Upper lobe of left lung (tissue), 6 donors: ENCODE measurements around the gene OTUD3. TPM values are rescaled to one million over a fixed set of nuclear protein-coding genes. Genes with fewer than 3 reads are reported as not detected.
A peak's percentile ranks its signal among the peaks of the same experiment; 100 is the strongest.

Experiments
- ATAC-seq, 2 donors: fragments of 200-7000 bp; cut with Tn5 transposase; one replicate each; pipeline ENCODE4 v1.9.1; 2022; ENCODE audit warnings: mild to moderate bottlenecking in 2 of 2, moderate library complexity in 2 of 2; ENCODE audit not compliant: low FRiP score in 2 of 2
- DNase-seq, 2 donors: peaks; one replicate each; pipeline ENCODE4 v3.0.0-alpha.2; 2019 to 2020
- H3K27ac ChIP-seq, 4 donors: fragments of 200-600 bp; sonication (generic); one replicate each; pipeline ENCODE4 v1.5.1; 2016 to 2019
- H3K27me3 ChIP-seq, 4 donors: fragments of 200-600 bp; sonication (generic); one replicate each; pipeline ENCODE4 v1.5.1; 2017 to 2019
- H3K36me3 ChIP-seq, 4 donors: fragments of 200-600 bp; sonication (generic); one replicate each; pipeline ENCODE4 v1.5.1; 2016 to 2019
- H3K4me1 ChIP-seq, 4 donors: fragments of 200-600 bp; sonication (generic); one replicate each; pipeline ENCODE4 v1.5.1; 2018 to 2019
- H3K4me3 ChIP-seq, 4 donors: fragments of 200-600 bp; sonication (generic); one replicate each; pipeline ENCODE4 v1.5.1; 2017 to 2019; ENCODE audit warnings: mild to moderate bottlenecking in 2 of 4, moderate library complexity in 1 of 4
- H3K9me3 ChIP-seq, 4 donors: fragments of 200-600 bp; sonication (generic); one replicate each; pipeline ENCODE4 v1.5.1; 2018 to 2019
- EP300 ChIP-seq, 4 donors: sonication (generic); formaldehyde crosslinking; IDR thresholded peaks; one replicate each; pipeline ENCODE4 v1.5.1; 2017; ENCODE audit warnings: antibody characterized with exemption in 4 of 4, control low read depth in 2 of 4
- POLR2A ChIP-seq, 4 donors: fragments of 450-650 bp; IDR thresholded peaks; one replicate each; pipeline ENCODE4 v1.5.1; 2016 to 2017; ENCODE audit warnings: antibody characterized with exemption in 4 of 4, mild to moderate bottlenecking in 2 of 4
- POLR2AphosphoS5 ChIP-seq, 2 donors: sonication (generic); formaldehyde crosslinking; IDR thresholded peaks; one replicate each; pipeline ENCODE4 v1.5.1; 2017; ENCODE audit warnings: antibody characterized with exemption in 2 of 2
- WGBS, 2 donors: methylation state at CpG; one replicate each; pipeline ENCODE4 v1.1.5; 2017 to 2018; 5-methylcytosine and 5-hydroxymethylcytosine counted together
- total RNA-seq, 6 donors: library from RNA; depleted of rRNA in 4 of 6; stranded (reverse); fragments of >200 nt in 4 of 6; gene quantifications; one replicate each; pipeline versions ENCODE4 v1.1.0 to v1.2.1, GENCODE V29; 2016 to 2021
- TF ChIP-seq, protein P1 (sequence below), 6 experiments: fragments of 450-650 bp in 4 of 6; fragments of 200-600 bp in 2 of 6; sonication (generic) in 2 of 6; IDR thresholded peaks; one replicate each; pipeline ENCODE4 v1.5.1; 2016 to 2019; ENCODE audit warnings: antibody characterized with exemption in 6 of 6
- donor health status: DM: no; HTN: no; CAD: no; lungs with moderate emphysema.
- donor health status: DM: no; HTN: yes; CAD: no; lungs with severe emphysema.

The OTUD3 gene, protein sequence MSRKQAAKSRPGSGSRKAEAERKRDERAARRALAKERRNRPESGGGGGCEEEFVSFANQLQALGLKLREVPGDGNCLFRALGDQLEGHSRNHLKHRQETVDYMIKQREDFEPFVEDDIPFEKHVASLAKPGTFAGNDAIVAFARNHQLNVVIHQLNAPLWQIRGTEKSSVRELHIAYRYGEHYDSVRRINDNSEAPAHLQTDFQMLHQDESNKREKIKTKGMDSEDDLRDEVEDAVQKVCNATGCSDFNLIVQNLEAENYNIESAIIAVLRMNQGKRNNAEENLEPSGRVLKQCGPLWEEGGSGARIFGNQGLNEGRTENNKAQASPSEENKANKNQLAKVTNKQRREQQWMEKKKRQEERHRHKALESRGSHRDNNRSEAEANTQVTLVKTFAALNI
- 1 to 10 TPM; 3.1 to 8.6 (median 6.9) TPM for total RNA-seq

DNA sequence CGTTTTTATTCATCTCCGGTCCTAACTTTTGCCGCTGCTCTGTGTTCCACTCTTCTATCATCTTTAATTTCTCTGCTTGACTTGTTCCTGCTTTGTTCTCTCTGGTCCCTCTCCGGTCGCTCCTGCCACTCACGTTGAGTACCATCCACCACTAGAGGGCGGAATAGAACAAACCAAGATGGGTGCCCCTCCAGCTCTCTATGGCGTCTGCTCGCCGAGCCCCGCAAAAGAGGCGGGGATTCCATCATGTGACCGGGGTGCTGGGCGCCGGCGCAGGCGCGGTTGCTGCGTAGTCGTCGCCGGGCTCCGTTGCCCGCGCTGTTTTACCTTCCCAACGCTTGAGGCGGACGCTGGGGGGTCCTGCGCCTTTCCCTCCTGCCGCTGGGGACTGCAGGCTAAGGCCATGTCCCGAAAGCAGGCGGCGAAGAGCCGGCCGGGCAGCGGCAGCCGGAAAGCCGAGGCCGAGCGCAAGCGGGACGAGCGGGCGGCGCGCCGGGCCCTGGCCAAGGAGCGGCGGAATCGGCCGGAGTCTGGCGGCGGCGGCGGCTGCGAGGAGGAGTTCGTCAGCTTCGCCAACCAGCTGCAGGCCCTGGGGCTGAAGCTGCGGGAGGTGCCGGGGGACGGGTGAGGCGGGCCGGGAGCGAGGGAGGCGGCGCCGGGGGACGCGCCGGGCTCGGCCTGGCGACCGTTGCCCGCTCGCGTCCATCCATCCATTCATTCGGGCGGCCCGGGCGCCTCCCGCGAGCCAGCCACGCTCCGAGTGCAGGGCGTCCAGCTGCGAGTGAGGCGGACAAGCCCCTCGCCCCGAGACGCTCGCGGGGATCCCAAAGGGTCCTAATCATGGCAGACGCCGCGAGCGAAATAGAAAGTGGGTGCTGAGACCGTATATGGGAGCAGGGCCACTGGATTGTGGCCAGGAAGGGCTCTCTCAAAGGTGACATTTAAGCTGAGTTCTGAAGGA is at the start of gene OTUD3:
Gene OTUD3, plus strand, starts transcription at position 285 of the 961 bp plus-strand sequence. Its CDS starts 119 bp downstream, at position 404.
- no peaks in the 10 kb centered on the region for H3K27me3 ChIP-seq
- TF ChIP-seq POLR2A (IDR thresholded peaks at IDR 0.05) (peak in 3 of 4 donors; percentile 77 to 92 (median 87)), EP300 (IDR thresholded peaks at IDR 0.05) (no peak), POLR2AphosphoS5 (IDR thresholded peaks at IDR 0.05) (peak; percentile 72 to 89)
- TF ChIP-seq, protein P1, sequence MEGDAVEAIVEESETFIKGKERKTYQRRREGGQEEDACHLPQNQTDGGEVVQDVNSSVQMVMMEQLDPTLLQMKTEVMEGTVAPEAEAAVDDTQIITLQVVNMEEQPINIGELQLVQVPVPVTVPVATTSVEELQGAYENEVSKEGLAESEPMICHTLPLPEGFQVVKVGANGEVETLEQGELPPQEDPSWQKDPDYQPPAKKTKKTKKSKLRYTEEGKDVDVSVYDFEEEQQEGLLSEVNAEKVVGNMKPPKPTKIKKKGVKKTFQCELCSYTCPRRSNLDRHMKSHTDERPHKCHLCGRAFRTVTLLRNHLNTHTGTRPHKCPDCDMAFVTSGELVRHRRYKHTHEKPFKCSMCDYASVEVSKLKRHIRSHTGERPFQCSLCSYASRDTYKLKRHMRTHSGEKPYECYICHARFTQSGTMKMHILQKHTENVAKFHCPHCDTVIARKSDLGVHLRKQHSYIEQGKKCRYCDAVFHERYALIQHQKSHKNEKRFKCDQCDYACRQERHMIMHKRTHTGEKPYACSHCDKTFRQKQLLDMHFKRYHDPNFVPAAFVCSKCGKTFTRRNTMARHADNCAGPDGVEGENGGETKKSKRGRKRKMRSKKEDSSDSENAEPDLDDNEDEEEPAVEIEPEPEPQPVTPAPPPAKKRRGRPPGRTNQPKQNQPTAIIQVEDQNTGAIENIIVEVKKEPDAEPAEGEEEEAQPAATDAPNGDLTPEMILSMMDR (IDR thresholded peaks at IDR 0.05): peak; percentile 84 to 97 (median 88)
- H3K9me3 ChIP-seq: no peaks in the 10 kb centered on the region
- peak within 1 kb of the TSS; percentile 88 to 93 (median 92) for H3K27ac ChIP-seq
- WGBS, 2 donors: 0% methylated on average over 41 to 48 of the region's 97 CpGs
- H3K4me1 ChIP-seq: peaks cover 22 to 30% (median 27%) of the 10 kb centered on the region in 4 donors
- ATAC-seq (peak; percentile 98), DNase-seq (peak; percentile 95 to 98)
- peak within 1 kb of the TSS; percentile 81 to 95 (median 94) for H3K4me3 ChIP-seq
- no peaks in the 10 kb centered on the region for H3K36me3 ChIP-seq

DNA sequence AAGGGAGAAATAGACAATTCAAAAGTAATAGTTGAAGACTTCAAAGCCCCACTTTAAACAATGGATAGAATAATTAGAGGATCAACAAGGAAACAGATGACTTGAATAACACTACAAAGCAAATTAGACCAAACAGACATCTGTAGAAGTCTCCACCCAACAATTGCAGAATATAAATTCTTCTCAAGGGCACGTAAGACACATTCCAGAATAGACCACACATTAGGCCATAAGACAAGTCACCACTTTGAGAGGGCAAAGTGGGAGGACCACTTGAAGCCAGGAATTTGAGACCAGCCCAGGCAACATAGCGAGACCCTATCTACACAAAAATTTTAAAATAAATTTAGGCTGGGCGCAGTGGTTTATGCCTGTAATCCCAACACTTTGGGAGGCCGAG is 46.6 kb upstream of the OTUD3 start:
- ATAC-seq (no peak), DNase-seq (no peak)
- Histone ChIP-seq H3K4me3 (no peak overlapping the region), H3K36me3 (no peaks in the 10 kb centered on the region), H3K4me1 (no peaks in the 10 kb centered on the region), H3K9me3 (no peaks in the 10 kb centered on the region), H3K27me3 (no peaks in the 10 kb centered on the region), H3K27ac (no peak overlapping the region)
- TF ChIP-seq POLR2AphosphoS5 (IDR thresholded peaks at IDR 0.05) (no peak), EP300 (IDR thresholded peaks at IDR 0.05) (no peak), POLR2A (IDR thresholded peaks at IDR 0.05) (no peak)
- TF ChIP-seq, protein P1 (IDR thresholded peaks at IDR 0.05): no peak
- WGBS, 2 donors: 87 to 92% methylated on average over 4 of the region's 4 CpGs

DNA sequence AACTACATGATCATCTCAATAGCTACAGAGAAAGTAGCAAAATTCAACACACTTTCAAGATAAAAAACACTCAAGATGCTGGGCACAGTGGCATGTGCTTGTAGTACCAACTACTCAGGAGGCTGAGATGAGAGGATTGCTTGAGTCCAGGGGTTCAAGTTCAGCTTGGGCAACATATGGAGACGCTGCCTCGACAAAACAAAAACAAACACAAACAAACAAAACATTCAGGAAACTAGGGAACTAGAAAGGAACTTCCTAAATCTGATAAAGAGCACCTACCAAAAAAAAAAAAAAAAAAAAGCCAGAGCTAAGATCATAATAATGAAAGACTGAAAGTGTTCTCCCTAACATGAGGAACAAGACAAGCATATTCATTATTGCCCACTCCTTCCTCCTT is 44.3 kb upstream of the OTUD3 start:
- no peak for TF ChIP-seq EP300 (IDR thresholded peaks at IDR 0.05)
- no peaks in the 10 kb centered on the region for H3K27me3 ChIP-seq
- no peak overlapping the region for H3K27ac ChIP-seq
- H3K36me3 ChIP-seq: no peaks in the 10 kb centered on the region
- no peaks in the 10 kb centered on the region for H3K9me3 ChIP-seq
- no peak for DNase-seq
- H3K4me1 ChIP-seq: no peaks in the 10 kb centered on the region
- H3K4me3 ChIP-seq: no peak overlapping the region
- WGBS, 2 donors: 18 to 32% methylated on average over 2 of the region's 2 CpGs
- ATAC-seq: no peak

DNA sequence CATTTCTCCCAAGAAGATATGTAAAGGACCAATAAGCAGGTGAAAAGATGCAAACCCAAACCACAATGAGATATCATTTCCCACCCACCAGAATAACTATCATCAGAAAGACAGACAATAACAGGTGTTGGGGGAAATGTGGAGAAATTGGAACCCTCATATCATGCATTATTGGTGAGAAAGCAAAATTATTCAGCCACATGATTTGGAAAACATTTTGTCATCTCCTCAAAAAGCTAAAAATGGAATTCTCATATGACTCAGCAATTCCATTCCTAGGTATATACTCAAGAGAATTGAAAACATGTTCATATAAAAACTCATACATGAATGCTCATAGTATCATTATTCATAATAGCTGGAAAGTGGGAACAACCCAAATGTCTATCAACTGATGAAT is 42.0 kb upstream of the OTUD3 start:
- Histone ChIP-seq H3K27me3 (no peaks in the 10 kb centered on the region), H3K4me3 (no peak overlapping the region), H3K9me3 (no peaks in the 10 kb centered on the region), H3K36me3 (no peaks in the 10 kb centered on the region), H3K4me1 (no peaks in the 10 kb centered on the region), H3K27ac (no peak overlapping the region)
- DNase-seq (no peak), ATAC-seq (no peak)
- TF ChIP-seq, protein P1 (IDR thresholded peaks at IDR 0.05): no peak
- TF ChIP-seq EP300 (IDR thresholded peaks at IDR 0.05) (no peak), POLR2A (IDR thresholded peaks at IDR 0.05) (no peak), POLR2AphosphoS5 (IDR thresholded peaks at IDR 0.05) (no peak)
